HL-60 (cell line): Measurements from ENCODE around the gene MYCL.

Experiments
- DNase-seq, 2 experiments: peaks; one replicate each; pipeline ENCODE4 v3.0.0-alpha.2; 2010 to 2020; ENCODE audit warnings: low read depth in 1 of 2, low spot score in 1 of 2
- H3K27ac ChIP-seq: fragments of 250-450 bp; sonication (Bioruptor Pico); replicated peaks from 2 replicates; pipeline ENCODE4 v1.5.1; 2020; ENCODE audit warnings: mild to moderate bottlenecking, moderate library complexity
- H3K27me3 ChIP-seq: fragments of 250-450 bp; sonication (Bioruptor Pico); 2 replicates; pipeline ENCODE4 v1.5.1; 2021; ENCODE audit warnings: mild to moderate bottlenecking, moderate library complexity; ENCODE audit not compliant: insufficient read depth, poor library complexity, severe bottlenecking
- H3K4me3 ChIP-seq: replicated peaks from 2 replicates; pipeline ENCODE4 v1.5.1; 2011; ENCODE audit warnings: mild to moderate bottlenecking, control low read depth, low read length; ENCODE audit not compliant: insufficient read depth
- CTCF ChIP-seq: IDR thresholded peaks from one replicate; pipeline ENCODE4 v1.5.1; 2011; ENCODE audit warnings: low read length, control low read depth, inconsistent platforms; ENCODE audit not compliant: insufficient read depth
- GABPA ChIP-seq: IDR thresholded peaks from 2 replicates; pipeline ENCODE4 v1.6.1; 2012; ENCODE audit warnings: low read depth
- POLR2AphosphoS5 ChIP-seq: IDR thresholded peaks from 2 replicates; pipeline ENCODE4 v1.6.1; 2012; ENCODE audit warnings: low read depth
- REST ChIP-seq: IDR thresholded peaks from 2 replicates; pipeline ENCODE4 v1.6.1; 2012; ENCODE audit warnings: low read depth; ENCODE audit not compliant: insufficient replicate concordance
- SPI1 ChIP-seq: IDR thresholded peaks from 2 replicates; pipeline ENCODE4 v1.6.1; 2012; ENCODE audit warnings: low read depth, mild to moderate bottlenecking, borderline replicate concordance

MYCL gene

GRCh38 chr1:39940980-39941871 lies 39.5 kb upstream of the MYCL start:
- DNase-seq: peak; percentile 33 to 67
- peak overlapping the region; percentile 83 for H3K27ac ChIP-seq
- TF ChIP-seq GABPA: no peak
- TF ChIP-seq POLR2AphosphoS5: no peak
- TF ChIP-seq CTCF: no peak
- TF ChIP-seq SPI1: no peak
- no peak for TF ChIP-seq REST

GRCh38 chr1:39940253-39940652 lies 38.5 kb upstream of the MYCL start:
- DNase-seq: peak; percentile 93 to 96
- H3K4me3 ChIP-seq: no peak overlapping the region
- peak overlapping the region; percentile 83 for H3K27ac ChIP-seq
- TF ChIP-seq CTCF (no peak), SPI1 (peak; percentile 18; the same call in 1 of the 2 replicates), GABPA (no peak), POLR2AphosphoS5 (peak; percentile 73)
- no peaks in the 10 kb centered on the region for H3K27me3 ChIP-seq

More at GRCh38 chr1:39940980-39941871, 39.5 kb upstream of the MYCL start:
- no peak overlapping the region for H3K4me3 ChIP-seq
- no peaks in the 10 kb centered on the region for H3K27me3 ChIP-seq

- Histone ChIP-seq H3K4me3 (no peak overlapping the region), H3K27ac (peak overlapping the region; percentile 83; the same call in 1 of the 2 replicates), H3K27me3 (no peaks in the 10 kb centered on the region)
- DNase-seq: no peak
- no peak for TF ChIP-seq SPI1
- no peak for TF ChIP-seq REST
Measured at GRCh38 chr1:39938856-39939255, 37.1 kb upstream of the MYCL start.

GRCh38 chr1:39936724-39937491 lies 35.2 kb upstream of the MYCL start:
- Histone ChIP-seq H3K27ac (peak overlapping the region; percentile 83), H3K4me3 (peak overlapping the region; percentile 9; the same call in 1 of the 2 replicates), H3K27me3 (no peaks in the 10 kb centered on the region)
- no peak for TF ChIP-seq CTCF
- peak; percentile 90 for TF ChIP-seq SPI1
- peak; percentile 68 to 89 for DNase-seq
